Natural killer cell (primary cell): ENCODE results near the gene VANGL1. TPM values are rescaled to one million over a fixed set of nuclear protein-coding genes. Genes with fewer than 3 reads are reported as not detected.

Experiments
- ATAC-seq, 3 donors: fragments of 150-1000 bp in 2 of 3; fragments of 200-7000 bp in 1 of 3; cut with Tn5 transposase; 1 replicate in 1 of 3; 2 replicates in 2 of 3; pipeline ENCODE4 v1.10.0; 2021; ENCODE audit warnings: mild to moderate bottlenecking in 2 of 3, moderate library complexity in 2 of 3
- DNase-seq, 2 donors: peaks; one replicate each; pipeline versions ENCODE4 v3.0.0 to v3.0.0-alpha.2; 2013 to 2021; ENCODE audit warnings: mixed read lengths in 1 of 2
- H3K27ac ChIP-seq: one replicate; pipeline ENCODE4 v1.5.1; 2013; ENCODE audit warnings: mild to moderate bottlenecking, low read length
- H3K27me3 ChIP-seq: one replicate; pipeline ENCODE4 v1.6.1; 2013; ENCODE audit warnings: low read length; ENCODE audit not compliant: control insufficient read depth, insufficient read depth
- H3K36me3 ChIP-seq: one replicate; pipeline ENCODE4 v1.6.1; 2013; ENCODE audit warnings: low read length; ENCODE audit not compliant: control insufficient read depth, insufficient read depth
- H3K4me1 ChIP-seq: one replicate; pipeline ENCODE4 v1.6.1; 2013; ENCODE audit warnings: low read length; ENCODE audit not compliant: control insufficient read depth, insufficient read depth
- H3K4me3 ChIP-seq: one replicate; pipeline ENCODE4 v1.5.1; 2013; ENCODE audit warnings: low read length
- H3K9me3 ChIP-seq: one replicate; pipeline ENCODE4 v1.6.1; 2013; ENCODE audit warnings: low read length; ENCODE audit not compliant: control insufficient read depth, insufficient read depth
- H3K27ac Mint-ChIP-seq, 2 donors: one replicate each; pipeline ENCODE4 v1.8.0; 2022; ENCODE audit warnings: mild to moderate bottlenecking in 2 of 2, mixed read lengths in 2 of 2, moderate library complexity in 1 of 2
- H3K27me3 Mint-ChIP-seq, 2 donors: one replicate each; pipeline ENCODE4 v1.8.0; 2022; ENCODE audit warnings: low read depth in 2 of 2, mixed read lengths in 2 of 2
- H3K36me3 Mint-ChIP-seq: one replicate; pipeline ENCODE4 v1.8.0; 2022; ENCODE audit warnings: mixed read lengths
- H3K4me1 Mint-ChIP-seq, 2 donors: one replicate each; pipeline ENCODE4 v1.8.0; 2022; ENCODE audit warnings: mixed read lengths in 2 of 2
- H3K4me3 Mint-ChIP-seq: one replicate; pipeline ENCODE4 v1.8.0; 2022; ENCODE audit warnings: mild to moderate bottlenecking, moderate library complexity, mixed read lengths
- H3K9me3 Mint-ChIP-seq, 2 donors: one replicate each; pipeline ENCODE4 v1.8.0; 2022; ENCODE audit warnings: mixed read lengths in 2 of 2
- CTCF ChIP-seq: fragments of 200-600 bp; IDR thresholded peaks from one replicate; pipeline ENCODE4 v1.8.0; 2022; ENCODE audit warnings: antibody characterized with exemption
- WGBS: methylation state at CpG from one replicate; pipeline ENCODE4 v1.1.7; 2013; ENCODE audit warnings: missing lambda C conversion rate; ENCODE audit not compliant: insufficient coverage; 5-methylcytosine and 5-hydroxymethylcytosine counted together
- intact Hi-C: fragments of 100-400 bp; cut with micrococcal nuclease; formaldehyde crosslinking; loops from one replicate; pipeline ENCODE4 v1.14.2; 2022
- total RNA-seq, 4 donors: library from RNA; stranded (reverse); fragments of 120-200 nt in 1 of 4; gene quantifications; one replicate each; pipeline versions ENCODE4 v1.2.3 to v1.2.4, GENCODE V29; 2013 to 2022

The VANGL1 gene
- total RNA-seq, 3 donors from 2014 or later (not counting 1 experiment from before 2014, with no cell fraction given) = 6.4 to 14.8 (median 10.3) TPM

- Histone ChIP-seq H3K4me3 (no peak overlapping the region), H3K36me3 (no peaks in the 10 kb centered on the region), H3K9me3 (no peaks in the 10 kb centered on the region), H3K27me3 (no peaks in the 10 kb centered on the region), H3K27ac (no peak overlapping the region), H3K4me1 (no peaks in the 10 kb centered on the region)
- Mint-ChIP-seq H3K4me3 (no peak overlapping the region), H3K9me3 (no peaks in the 10 kb centered on the region), H3K27me3 (peaks cover 15 to 40% of the 10 kb centered on the region in 2 donors), H3K4me1 (no peaks in the 10 kb centered on the region), H3K27ac (no peak overlapping the region), H3K36me3 (no peaks in the 10 kb centered on the region)
- DNase-seq = no peak
- intact Hi-C loops = no loop called here
- ATAC-seq = no peak
- no peak for TF ChIP-seq CTCF
- WGBS = 87% methylated on average over 3 of the region's 4 CpGs
These were observed 88.0 kb downstream of the VANGL1 start for GRCh38 chr1:115729756-115730155.

- Mint-ChIP-seq H3K27ac (no peak overlapping the region), H3K9me3 (no peaks in the 10 kb centered on the region), H3K36me3 (no peaks in the 10 kb centered on the region), H3K4me3 (no peak overlapping the region), H3K27me3 (peaks cover 15 to 50% of the 10 kb centered on the region in 2 donors), H3K4me1 (no peaks in the 10 kb centered on the region)
- DNase-seq (no peak), ATAC-seq (no peak)
- intact Hi-C loops = no loop called here
- H3K4me1 ChIP-seq = no peaks in the 10 kb centered on the region
- H3K4me3 ChIP-seq = no peak overlapping the region
- H3K36me3 ChIP-seq = no peaks in the 10 kb centered on the region
- no peak overlapping the region for H3K27ac ChIP-seq
- 6% methylated on average over 2 of the region's 4 CpGs for WGBS
- no peak for TF ChIP-seq CTCF
- H3K9me3 ChIP-seq = no peaks in the 10 kb centered on the region
- no peaks in the 10 kb centered on the region for H3K27me3 ChIP-seq
These were observed 90.5 kb downstream of the VANGL1 start for GRCh38 chr1:115732316-115732715.

- no peak overlapping the region for H3K4me3 ChIP-seq
- Mint-ChIP-seq H3K36me3 (no peaks in the 10 kb centered on the region), H3K4me1 (no peaks in the 10 kb centered on the region), H3K4me3 (no peak overlapping the region), H3K27ac (no peak overlapping the region), H3K27me3 (peaks cover 10 to 26% of the 10 kb centered on the region in 2 donors), H3K9me3 (no peaks in the 10 kb centered on the region)
- H3K9me3 ChIP-seq = no peaks in the 10 kb centered on the region
- H3K27me3 ChIP-seq = no peaks in the 10 kb centered on the region
- H3K27ac ChIP-seq = no peak overlapping the region
- no peaks in the 10 kb centered on the region for H3K36me3 ChIP-seq
- intact Hi-C loops = no loop called here
- TF ChIP-seq CTCF = no peak
- no peak for ATAC-seq
- no peak for DNase-seq
- no peaks in the 10 kb centered on the region for H3K4me1 ChIP-seq
- WGBS = 71% methylated on average over 1 of the region's 1 CpG
These were observed 99.0 kb downstream of the VANGL1 start for GRCh38 chr1:115740811-115741210.

- 69% methylated on average over 3 of the region's 3 CpGs for WGBS
These were observed 103.0 kb downstream of the VANGL1 start for GRCh38 chr1:115744646-115745275.

More at GRCh38 chr1:115744646-115745275, 103.0 kb downstream of the VANGL1 start:
- TF ChIP-seq CTCF = no peak
- no peaks in the 10 kb centered on the region for H3K36me3 Mint-ChIP-seq
- no peak overlapping the region for H3K27ac Mint-ChIP-seq
- no peaks in the 10 kb centered on the region for H3K4me1 Mint-ChIP-seq
- Histone ChIP-seq H3K27me3 (no peaks in the 10 kb centered on the region), H3K27ac (no peak overlapping the region), H3K4me1 (no peaks in the 10 kb centered on the region), H3K36me3 (no peaks in the 10 kb centered on the region), H3K9me3 (no peaks in the 10 kb centered on the region), H3K4me3 (no peak overlapping the region)
- no peaks in the 10 kb centered on the region for H3K9me3 Mint-ChIP-seq
- H3K27me3 Mint-ChIP-seq = peaks cover 14 to 34% of the 10 kb centered on the region in 2 donors
- no peak for DNase-seq
- no peak overlapping the region for H3K4me3 Mint-ChIP-seq
- no peak for ATAC-seq
- intact Hi-C loops = no loop called here
